ENCODE measurements around the gene BHLHE23.
"Not testable (repeated sequence)": the region's sequence is repeated elsewhere in the genome, so short reads cannot be mapped to it uniquely, and the experiment has no call there.

BHLHE23 gene

DNA sequence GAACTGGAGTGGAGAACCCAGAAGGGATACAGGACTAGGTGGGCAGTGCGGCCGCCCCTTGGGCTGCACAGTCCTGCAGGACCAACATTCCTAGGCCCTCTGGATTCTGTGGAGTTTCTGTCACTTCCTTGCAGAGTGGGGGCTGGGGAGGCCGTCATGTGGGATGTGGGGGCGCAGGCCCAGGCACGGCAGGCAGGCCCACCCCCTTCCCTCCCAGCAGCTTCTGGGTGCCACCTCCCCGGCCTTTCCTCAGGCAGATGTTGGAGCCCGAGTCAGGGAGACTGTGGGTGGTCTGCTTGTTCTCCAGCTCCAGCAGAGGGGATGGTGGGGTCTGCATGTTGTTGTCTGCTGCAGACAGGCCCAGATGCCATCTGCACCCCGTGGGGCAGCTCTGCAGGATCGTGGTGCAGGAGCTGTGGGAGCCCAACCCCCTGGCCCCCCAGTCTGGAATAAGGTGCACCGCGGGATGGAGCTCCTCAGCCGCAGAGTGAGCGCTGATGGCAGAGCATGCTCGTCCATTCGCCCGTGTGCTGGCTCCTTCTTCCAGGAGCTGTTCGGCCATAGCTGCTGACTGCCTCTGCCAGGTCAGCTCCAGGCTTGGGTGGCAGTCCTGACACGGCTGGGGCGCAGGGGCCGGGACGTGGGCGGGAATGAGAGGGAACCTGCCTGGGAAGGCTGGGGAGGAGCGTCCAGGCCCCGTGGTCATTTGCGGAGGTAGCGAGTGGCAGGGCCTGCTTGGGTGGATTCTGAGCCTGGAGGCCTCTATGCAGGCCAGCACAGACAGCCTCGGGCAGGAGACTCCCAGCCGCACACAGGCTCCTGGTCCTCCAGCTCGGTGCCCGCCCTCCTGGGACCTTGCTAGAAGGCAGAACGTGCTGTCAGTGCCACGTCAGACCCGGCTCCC, 36.2 kb downstream of the BHLHE23 start:
- DNase-seq: no peak

DNA sequence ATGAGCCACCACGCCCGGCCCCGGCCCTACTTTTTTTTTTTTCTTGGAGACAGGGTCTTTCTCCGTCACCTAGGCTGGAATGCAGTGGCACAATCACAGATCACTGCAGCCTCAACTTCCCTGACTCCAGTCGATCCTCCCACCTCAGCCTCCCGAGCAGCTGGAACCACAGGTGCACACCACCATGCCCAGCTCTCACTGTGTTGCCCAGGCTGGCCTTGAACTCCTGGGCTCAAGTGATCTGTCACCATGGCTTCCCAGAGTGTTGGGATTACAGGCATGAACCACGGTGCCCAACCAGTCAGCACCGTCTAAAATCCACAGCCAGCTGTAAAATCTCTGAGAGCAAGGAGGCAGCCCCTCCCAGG, 36.8 kb downstream of the BHLHE23 start:
- no peak for DNase-seq

DNA sequence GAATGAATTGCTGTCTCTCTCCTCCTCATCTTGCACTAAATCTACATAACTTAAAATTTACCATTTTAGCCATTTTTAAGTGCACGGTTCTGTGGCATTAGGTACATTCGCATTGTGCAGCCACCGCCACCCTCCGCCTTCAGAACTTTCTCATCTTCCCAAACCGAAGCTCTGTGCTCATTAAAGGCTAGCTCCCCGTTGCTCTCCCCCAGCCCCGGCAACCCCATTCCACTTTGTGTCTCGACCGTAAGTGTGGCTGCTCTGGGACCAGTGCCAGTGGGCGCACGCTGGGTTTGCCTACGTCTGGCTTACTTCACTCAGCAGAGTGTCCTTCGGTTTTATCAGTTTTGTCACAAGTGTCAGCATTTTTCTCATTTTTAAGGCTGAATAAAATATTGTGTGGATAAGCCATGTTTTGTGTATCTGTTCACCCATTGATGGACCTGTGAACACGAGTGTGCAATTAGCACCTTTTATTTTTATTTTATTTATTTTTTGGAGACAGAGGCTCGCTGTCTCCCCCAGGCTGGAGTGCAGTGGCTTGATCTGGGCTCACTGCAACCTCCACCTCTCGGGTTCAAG, 37.5 kb downstream of the BHLHE23 start:
- no peak for DNase-seq

DNA sequence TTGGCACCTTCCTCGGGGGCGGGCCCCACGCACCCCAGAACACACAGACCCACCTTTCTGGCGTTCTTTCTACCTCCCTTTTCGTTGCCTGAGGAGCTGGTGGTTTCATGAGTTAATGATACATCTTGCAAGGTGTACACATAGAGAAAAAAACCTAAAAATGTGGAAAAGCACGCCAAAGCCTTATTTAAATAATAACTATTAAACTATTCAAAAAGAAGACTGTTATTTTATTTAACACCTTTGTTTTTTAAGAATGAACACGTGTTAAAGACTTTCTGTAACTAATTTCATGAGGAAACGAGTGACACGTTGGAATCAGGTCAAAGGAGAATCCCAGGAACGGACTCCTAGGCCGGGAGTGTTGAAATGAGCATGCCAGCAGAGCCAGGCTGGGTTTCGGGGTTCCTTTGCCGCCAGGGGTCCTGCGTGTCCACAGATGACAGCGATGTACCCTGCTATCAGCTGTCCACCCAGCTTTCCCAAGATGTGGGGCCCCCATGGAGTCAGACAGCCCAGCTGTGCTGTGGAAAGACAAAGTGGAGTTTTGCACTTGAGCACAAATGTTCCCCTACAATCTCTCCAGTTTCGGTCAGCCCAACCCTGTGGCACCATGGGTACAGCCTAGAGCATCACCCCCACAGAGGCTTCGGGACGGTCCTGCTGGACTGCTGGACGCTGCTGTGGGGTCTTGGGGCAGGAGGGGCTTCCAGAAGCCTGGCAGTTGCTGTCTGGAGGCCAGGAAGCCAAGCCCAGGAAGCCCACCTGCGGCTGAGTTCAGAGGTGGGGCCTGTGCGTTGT, 38.2 kb downstream of the BHLHE23 start:
- no peak for DNase-seq

DNA sequence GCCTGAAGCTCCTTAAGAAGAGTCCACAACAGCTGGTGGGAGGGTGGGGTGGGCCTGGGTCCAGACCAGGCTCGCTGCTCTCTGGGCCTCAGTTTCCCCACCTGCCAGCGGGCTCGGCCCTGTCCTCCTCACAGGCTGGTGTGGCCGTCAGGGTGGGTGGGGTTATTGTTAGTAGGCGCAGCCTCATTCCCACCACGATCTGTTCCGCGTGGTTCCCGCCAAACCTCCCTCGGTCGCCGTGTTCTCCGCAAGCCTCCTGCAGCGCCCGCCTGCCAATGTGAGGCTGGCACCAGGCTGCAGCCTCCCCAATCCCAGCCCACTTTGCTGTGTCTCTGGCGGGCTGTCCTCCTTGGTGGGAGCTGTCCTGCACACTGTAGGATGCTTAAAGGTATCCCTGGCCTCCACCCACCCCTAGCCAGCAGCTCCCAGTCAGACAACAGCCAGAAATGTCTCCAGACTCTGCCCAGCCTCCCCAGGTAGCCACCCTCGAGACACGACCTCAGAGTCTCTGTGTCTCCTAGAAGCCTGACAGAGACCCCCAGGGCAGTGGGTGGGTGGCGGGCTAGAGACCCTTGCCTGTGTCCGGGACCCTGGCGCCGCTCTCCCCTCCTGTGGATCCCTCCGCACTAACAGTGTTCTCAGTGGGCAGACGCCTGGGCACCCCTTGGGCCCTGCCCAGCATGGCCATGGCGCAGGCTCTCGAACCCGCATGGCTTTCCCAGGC, 39.0 kb downstream of the BHLHE23 start:
- no peak for DNase-seq

DNA sequence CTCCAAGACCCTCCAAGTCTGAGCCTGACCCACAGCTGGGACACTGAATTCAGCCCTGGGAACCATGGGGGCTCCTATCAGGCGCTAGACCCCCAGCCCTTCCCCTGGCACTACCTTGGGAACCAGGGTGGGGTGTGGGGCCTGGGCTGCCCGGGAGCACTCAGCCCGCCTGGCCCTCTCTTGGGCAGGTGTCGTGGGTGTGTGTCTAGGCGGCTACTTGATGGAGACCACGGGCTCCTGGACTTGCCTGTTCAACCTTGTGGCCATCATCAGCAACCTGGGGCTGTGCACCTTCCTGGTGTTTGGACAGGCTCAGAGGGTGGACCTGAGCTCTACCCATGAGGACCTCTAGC, 39.6 kb downstream of the BHLHE23 start:
- DNase-seq: no peak

DNA sequence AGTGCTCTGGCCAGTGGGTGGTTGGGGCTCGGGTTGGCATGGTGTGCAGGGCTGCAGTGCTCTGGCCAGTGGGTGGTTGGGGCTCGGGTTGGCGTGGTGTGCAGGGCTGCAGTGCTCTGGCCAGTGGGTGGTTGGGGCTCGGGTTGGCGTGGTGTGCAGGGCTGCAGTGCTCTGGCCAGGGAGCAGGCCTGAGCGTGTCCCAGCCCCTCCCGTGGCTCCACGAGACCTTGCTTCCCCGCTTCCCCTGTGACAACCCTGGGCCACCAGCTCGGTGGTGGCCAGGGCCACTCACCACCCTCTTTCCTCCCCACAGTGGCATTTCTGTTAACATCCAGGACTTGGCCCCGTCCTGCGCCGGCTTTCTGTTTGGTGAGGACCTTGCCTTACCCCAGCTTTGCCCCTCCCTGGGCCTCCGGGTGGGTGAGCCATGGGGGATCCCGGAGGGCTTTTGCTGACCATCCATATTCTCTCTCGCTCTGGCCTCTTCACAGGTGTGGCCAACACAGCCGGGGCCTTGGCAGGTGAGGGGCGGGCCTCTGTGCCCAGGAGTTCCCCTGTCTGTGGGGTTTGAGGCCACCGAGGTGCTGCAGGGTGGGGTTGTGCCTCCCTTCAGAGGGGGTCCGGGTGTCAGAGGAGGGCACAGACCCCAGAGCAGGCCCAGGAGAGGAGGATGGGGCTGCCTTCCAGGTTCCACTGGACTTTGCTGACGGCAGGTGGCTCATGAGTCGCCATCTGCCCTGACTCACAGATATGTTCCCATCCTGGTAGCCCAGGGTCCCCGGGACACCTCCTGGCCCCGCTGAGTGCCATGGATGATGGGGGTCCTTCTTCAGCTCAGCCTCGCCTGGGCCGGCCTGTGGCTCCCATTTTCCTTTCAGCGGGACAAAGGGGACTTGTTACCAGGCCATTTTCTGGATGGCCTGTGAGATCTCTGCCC, 40.3 kb downstream of the BHLHE23 start:
- DNase-seq: no peak

DNA sequence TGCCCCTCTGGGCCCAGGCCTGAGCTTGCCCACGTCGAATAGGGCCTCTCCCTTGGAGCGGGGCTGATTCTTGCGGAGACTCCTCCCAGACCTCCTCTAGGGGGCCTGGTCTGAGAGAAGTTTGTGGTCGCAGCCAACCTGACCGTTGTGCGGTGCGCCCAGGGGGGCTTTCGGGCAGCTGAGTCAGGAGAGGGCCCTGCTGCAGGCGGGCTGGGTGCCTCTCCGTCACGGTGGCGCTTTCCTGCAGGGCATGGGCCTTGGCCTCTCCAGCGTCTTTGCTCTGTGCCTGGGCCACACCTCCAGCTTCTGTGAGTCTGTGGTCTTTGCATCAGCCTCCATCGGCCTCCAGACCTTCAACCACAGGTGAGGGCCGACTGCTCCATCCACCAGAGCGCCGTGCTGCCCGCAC, 41.4 kb downstream of the BHLHE23 start:
- DNase-seq: no peak

DNA sequence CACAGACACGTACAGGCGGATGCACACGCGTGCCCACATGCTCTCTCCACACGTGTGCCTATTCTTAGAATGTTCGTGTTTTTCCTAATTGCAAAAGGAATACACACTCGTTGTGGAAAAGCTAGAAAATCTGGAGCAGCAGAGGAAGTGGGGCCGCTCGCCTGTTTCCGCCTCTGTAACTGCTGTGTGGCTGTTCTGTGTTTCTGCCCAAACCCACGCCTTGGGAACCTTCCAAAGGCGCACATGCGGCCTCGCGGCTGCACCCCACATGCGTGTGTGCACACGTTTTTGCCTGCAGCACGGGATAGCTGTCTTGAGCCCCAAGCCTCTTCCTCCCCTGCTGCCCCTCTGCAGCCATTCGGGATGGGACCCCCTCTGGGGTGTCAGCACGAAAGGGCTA, 42.1 kb downstream of the BHLHE23 start:
- no peak for DNase-seq

DNA sequence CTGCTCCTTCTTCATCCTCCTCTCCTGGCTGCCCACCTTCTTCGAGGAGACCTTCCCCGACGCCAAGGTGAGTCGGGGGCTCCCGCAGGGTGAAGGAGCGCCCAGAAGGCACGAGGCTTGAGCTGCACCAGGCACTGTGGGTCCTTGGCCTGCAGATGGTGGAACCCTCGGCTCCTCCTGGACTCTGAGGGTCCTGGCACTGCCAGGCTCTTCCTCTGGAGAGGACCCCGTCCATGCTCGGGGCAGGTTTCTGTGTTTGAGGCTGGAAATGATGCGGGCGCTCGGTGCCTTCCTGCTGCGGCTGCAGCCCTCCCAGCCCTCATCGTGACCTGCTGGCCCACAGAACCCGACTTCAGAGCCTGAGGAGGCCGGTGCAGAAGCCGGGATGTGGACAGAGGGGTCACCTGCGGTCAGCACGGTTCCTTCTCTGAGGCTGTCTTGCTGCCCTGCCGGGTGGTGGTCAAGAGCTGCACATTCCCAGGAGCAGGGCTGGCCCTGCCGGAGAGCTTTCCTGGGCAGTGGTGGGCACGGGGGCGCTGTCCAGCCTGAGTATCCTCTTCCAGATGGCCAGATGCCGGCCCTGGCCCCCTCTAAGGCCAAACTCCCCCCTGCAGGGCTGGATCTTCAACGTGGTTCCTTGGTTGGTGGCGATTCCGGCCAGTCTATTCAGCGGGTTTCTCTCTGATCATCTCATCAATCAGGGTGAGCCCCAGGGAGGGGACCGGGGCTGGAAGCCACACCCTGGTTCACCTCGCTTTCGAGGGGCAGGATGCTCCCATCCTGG, 43.0 kb downstream of the BHLHE23 start:
- DNase-seq: no peak

DNA sequence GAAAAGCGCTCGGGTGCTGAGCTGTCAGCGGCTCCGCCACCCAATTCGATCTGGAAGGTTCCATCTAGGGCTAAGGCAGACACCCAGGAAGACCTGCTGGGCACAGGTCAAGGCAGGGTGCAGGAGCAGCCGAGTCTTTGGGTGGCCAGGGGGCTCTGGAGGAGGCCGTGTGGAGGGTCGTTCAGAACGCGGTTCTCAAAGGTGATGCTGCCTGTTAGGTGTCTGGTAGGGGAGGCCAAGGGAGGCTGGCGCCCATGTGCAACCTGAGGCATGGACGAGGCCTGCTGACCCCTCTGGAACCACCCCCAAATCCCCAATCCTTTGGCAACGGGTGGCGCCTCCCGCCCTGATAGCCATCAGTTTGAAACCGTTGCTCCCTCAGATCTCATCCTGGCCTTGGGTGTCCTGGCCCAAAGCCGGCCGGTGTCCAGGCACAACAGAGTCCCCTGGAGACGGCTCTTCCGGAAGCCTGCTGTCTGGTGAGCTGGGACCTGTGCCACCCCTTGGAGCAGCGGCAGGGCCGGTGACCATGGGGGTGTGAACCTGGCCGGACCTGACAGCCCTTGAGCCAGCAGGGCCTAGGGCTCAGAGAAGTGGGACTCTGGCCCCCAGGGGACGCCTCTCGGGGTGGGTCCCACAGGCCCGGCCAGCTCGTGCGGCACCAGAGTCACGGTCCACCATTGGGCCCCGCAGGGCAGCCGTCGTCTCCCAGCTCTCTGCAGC, 43.7 kb downstream of the BHLHE23 start:
- no peak for DNase-seq

DNA sequence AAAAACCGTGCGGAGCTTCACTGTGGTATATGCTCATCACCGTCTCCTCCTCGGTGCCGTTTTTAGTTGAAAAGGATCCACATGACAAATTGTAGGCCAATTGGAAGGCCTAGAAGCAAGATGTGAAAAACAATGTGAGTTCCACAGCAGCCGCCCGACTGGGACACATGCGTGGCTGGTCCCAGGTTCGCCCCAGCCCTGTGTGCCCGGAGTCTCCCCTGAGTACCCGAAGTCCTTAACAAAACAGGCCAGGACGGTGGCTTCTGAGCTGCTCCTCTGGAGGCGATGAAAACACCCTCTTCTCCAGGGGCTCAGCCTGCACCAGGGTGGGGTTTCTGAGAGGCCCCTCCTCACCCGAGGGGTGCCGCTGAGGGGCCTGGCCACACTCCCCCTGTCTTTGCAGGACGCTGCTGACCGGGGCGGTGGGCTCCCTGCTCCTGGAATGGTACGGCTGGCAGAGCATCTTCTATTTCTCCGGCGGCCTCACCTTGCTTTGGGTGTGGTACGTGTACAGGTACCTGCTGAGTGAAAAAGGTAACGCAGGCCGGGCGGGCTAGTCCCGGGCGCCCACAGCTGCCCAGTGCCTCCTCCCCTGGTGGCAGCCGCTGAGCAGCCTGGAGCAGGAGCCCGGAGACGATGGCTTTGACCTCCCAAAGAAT, 44.4 kb downstream of the BHLHE23 start:
- DNase-seq: no peak

DNA sequence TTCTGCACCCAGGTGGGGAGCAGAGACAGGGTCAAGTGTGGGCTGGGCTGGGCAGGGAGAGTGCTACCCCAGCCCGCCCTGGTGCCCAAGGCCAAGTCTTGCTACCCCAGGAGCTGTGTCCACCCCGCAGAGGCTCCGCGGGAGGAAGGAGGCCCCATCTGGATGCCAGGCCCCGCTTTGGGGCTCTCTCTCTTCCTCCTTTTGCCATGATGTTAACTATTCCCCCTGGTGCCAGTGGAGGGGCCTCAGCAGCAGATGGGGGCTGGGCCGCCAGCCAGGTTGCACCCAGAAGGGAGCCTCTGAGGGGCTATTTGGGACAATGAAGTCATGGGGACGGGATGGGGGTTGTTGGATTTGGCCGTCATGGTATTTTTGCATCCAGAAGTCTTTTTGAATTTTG, 45.0 kb downstream of the BHLHE23 start:
- no peak for DNase-seq

DNA sequence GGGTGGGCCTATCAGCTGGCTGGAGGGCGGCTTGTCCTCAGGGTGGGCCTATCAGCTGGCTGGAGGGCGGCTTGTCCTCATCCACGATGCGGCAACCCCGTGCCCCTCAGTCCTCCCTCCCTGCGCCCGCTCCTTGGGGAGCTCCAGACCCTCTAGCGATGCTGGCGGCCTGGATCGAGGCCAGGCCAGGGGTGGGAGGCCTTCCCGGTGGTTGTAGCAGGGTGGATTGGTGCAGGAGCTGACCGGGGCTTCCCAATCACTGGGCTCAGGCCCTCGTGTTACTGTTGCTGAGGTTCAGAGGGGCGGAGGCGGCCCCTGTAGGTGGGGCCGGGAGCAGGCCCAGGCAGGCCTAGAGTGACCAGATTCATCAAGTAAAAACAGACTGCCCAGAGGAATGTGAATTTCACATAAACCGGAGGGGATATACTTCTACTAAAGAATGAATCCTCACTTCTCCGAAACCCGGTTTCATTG, 45.4 kb downstream of the BHLHE23 start:
- DNase-seq: no peak

DNA sequence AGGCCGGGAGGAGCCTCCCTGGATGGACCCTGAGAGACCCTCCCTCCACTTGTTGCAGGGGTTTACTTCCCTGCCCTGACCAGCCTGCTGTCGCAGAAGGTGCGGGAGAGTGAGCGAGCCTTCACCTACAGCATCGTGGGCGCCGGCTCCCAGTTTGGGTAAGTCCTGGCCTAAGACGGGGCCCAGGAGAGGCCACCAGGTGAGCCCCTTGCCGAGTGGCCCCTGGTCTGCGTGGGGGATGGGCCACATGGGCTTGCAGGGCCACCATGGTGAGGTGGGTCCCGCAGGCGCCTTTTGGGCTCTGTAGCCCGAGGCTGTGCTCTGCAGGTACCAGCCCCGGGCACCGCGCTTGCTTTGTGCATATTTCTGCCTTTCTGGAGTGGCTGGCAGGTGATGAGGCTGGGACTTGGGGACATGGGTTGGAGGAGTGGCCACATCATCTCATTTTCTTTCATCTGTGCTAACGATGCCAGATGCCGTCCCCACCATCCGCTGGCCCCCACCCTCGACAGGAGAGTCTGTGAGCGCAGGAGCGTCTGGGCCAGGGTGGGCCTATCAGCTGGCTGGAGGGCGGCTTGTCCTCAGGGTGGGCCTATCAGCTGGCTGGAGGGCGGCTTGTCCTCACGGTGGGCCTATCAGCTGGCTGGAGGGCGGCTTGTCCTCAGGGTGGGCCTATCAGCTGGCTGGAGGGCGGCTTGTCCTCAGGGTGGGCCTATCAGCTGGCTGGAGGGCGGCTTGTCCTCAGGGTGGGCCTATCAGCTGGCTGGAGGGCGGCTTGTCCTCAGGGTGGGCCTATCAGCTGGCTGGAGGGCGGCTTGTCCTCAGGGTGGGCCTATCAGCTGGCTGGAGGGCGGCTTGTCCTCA, 46.1 kb downstream of the BHLHE23 start:
- DNase-seq: not testable (repeated sequence)

DNA sequence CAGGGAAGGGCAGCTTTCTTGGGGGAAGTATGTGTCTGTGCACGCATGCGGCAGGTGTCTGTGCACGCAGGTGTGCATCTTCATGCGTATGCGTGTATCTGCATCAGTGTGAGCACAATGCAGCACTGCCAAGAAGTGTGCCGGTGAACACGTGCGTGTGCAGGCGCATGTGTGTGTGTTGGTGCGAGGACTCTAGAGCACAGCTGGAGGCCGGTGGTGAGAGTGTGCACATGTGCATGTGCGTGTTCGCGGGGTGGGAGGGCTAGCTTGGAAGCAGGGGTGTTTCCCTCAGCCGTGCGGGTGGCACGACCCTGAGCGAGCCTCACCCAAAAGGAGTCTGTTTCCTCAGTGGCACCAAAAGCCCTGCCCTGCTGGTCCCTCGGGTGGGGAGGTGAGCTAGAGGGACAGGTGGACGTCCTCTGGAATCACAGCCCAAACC, 46.7 kb downstream of the BHLHE23 start:
- no peak for DNase-seq

DNA sequence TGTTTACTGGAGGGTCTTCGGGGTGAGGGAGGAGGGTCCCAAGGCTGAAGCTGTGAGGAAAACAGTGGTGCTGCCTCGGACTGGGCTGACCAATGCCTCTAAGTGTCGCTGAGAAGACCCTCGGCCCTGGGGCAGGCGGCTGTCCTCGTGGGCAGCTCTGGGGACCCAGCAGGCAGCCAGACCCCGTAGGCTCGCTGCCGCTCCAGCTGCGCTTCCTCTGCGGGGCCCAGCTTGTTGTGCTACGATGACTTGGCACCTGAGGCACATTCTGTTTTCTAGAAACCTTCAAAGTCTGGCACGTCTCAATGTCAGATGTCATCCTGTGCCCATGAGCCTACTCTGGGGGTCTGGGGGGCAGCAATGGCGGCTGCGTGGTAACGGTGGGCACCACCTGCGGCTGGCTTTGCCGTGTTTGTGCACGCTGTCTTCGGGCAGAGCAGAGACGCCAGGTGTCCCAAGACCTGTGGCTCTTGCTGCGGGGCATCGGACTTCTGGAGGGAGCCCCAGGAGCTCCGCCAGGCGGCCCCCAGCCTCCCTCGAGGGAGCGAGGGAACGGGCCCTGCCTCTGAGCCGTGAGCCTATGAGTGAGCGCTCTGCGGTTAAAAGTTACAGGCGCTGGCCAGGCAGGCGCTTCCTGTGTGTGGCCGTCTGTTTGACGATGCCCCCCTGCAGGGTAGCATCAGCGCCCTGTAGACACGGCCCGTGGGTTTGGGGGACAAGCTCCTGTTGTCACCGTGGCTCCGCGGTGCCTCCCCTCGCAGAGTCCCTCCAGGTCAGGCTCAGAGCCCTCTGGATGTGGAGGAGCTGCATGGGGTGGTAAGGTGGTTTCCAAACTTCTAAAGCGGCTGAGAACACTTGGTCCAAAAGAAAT, 47.4 kb downstream of the BHLHE23 start:
- DNase-seq: no peak

Data from NK-92 treated with Interleukin-12 subunit alpha and Interleukin-12 subunit beta, amount 100 ng/mL, for 24 hours (cell line).